HG03159 (cell line): ENCODE data around the gene APOL6.
"Not testable (repeated sequence)": the region's sequence is repeated elsewhere in the genome, so short reads cannot be mapped to it uniquely, and the experiment has no call there.

Experiments
- ATAC-seq: cut with Tn5 transposase; IDR thresholded peaks from one replicate; pipeline ENCODE4 v1.9.1; 2021; ENCODE audit warnings: mild to moderate bottlenecking, moderate library complexity; ENCODE audit not compliant: unreplicated experiment

The APOL6 gene

GRCh38 chr22:35634943-35635540, 13.2 kb upstream of the APOL6 start:
- ATAC-seq: no peak

GRCh38 chr22:35637254-35637653, 11.0 kb upstream of the APOL6 start:
- no peak for ATAC-seq

GRCh38 chr22:35638001-35638400, 10.2 kb upstream of the APOL6 start:
- ATAC-seq: no peak

DNA sequence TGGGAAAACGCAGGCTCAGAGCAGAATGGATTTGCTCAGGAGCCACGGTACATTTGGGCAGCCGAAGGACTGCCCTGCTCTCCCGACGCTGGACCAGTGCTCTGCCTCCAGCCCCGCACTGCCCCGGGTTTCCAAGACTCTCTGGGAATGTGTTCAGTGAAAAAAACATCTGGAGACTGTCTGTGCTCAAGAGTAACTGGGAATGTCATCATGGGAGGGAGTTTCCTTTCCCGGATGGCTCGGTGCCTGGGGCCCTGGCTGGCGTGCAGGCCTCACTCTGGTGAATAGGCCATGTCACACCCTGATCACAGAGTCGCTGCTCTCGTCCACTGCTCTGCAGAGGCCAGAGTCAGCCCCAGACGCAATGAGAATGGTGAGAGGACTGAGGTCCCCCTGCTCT, 9.8 kb upstream of the APOL6 start:
- ATAC-seq: no peak

DNA sequence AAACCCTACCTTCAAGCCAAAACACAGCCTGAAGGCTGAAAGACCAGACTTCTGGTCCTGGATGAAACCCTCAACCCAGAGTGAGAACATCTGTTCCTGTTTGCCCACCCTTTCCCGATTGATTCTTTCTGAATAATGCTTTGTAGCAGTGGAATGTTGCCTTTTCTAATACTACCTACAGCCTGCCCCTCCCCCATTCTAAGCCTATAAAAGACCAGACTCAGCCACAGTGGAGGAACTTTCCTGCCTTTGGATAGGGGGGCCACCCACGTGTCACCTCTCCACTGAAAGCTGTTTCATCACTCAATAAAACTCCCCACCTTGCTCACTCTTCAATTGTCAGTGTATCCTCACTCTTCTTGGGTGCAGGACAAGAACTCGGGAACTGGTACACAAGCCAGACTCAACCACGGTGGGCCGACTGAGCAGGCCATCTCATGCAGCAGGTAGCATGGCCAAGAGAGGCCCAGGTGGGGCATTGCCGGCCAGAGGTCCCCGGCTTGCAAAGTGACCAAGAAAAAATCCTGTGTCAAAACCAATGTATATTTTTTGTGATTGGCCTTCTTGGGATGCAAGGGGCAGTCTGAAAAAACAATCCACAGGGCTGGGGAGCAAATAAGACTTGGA, 6.6 kb upstream of the APOL6 start:
- no peak for ATAC-seq

DNA sequence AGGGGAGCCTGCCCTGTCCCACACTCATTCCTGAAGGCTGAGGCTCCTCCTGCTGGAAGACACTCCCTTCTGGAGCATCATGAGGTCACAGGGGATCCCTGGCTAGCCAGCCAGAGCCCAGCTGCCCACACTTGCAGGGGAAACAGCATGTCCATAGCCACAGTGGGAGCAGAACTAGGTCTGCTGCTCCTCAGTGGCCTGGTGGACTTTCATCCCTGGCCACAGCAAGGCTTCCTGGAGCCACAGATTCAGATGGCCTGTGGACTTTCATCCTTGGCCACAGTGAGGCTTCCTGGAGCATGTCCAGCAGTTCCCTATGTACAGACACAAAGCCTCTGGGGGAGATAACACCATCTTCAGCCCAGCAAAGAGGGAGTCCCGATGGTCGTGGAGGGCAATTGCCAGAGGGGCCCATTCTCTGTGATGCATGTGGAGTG, 5.9 kb upstream of the APOL6 start:
- no peak for ATAC-seq

- no peak for ATAC-seq
Observed at GRCh38 chr22:35643991-35644390, 4.3 kb upstream of the APOL6 start.

DNA sequence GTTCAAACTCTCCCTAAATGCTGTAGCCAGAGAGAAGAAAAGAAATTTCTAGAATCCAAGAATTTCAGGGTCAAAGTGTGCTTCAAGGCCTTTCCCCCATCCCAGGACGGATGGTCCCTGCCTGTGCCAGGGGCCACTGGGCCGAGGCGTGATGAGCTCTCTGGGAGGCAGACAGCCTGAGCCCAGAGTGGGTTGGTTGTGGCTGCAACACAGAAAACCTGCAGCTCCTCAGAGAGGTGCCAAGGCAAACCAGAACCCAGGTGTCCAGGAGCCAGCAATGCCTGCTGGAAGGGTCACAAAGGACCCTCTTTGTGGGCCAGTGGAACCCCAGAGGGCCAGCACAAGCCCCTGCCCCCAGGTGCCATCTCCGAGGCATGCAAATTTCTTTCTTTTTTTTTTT, 2.6 kb upstream of the APOL6 start:
- ATAC-seq: no peak

DNA sequence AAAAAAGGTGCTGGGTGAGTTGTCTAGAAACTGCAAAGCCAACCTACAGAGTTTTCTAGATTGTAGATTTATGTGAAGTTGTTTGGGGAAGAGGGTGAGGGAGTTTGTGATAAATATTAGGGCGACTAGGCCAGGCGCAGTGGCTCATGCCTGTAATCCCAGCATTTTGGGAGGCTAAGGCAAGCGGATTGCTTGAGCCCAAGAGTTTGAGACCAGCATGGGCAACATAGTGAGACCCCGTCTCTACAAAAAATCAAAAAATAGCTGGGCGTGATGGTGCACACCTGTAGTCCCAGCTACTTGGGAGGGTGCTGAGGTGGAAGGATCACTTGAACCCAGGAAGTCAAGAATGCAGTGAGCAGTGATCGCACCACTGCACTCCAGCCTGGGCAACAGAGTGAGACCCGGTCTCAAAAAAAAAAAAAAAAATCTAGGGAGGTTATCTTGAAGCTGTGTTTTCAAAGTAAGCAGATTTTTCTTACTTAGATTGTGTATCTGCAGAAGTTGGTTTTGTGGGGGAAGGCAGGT, 844 bp downstream of the APOL6 start:
- ATAC-seq: no peak

- ATAC-seq: no peak
Observed at GRCh38 chr22:35649636-35650250, 1.5 kb downstream of the APOL6 start.

- no peak for ATAC-seq
Observed at GRCh38 chr22:35651085-35651484, 2.8 kb downstream of the APOL6 start.

DNA sequence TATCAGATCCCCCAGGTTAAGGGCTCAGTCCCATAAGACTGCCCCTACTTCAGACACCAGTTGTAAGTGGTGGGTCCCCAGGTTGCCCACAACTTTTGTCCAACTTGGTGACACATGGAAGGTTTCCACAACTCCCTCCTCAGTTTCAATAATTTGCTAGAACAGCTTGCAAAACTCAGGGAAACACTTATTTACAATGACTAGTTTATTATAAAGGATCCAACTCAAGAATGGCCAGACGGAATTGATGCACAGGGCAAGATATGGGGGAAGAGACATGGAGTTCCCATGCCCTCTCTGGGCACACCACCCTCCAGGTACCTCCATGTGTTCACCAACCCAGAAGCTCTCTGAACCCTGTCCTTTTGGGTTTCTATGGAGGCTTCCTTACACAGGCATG, 5.6 kb downstream of the APOL6 start:
- no peak for ATAC-seq

- ATAC-seq: no peak
Observed at GRCh38 chr22:35656284-35656752, 8.1 kb downstream of the APOL6 start.

- ATAC-seq: no peak
Observed at GRCh38 chr22:35657571-35658312, 9.5 kb downstream of the APOL6 start.

DNA sequence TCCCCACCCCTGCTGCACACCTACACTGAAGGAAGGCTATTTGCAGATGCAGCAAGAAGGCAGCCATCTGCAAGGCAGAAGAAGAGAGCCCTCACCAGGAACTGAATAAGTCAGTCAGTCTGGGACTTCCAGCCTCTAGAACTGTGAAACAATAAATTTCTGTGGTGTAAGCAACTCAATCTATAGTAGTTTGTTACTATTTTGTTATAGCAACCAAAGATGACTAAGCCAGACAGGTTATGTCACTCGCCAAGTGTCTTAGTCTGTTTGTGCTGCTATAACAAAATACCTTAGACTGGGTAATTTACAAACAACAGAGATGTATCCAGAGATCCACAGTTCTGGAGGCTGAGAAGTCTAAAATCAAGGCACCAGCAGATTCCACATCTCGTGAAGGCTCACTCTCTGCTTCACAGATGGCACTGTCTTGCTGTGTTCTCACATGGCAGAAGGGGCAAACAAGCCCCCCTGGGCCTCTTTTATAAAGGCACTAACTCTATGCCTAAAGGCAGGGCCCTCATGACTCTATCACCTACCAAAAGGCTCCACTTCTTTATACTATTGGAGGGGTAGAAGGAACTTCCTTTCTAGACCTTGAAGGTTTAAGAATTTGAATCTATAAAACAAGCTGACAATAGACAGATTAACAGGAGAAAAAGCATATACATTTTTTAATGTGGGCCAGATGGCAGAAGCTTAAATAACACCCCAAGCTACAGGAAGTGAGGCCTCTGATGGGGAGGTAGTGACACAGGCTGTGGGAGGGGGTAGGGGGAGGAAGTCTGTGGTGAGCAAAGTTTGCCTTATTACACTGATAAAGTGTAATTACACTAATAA, 12.3 kb downstream of the APOL6 start:
- no peak for ATAC-seq

- no peak for ATAC-seq
Observed at GRCh38 chr22:35661464-35661863, 13.2 kb downstream of the APOL6 start.

- ATAC-seq: no peak
Observed at GRCh38 chr22:35662914-35663313, 14.7 kb downstream of the APOL6 start.

GRCh38 chr22:35663371-35663770, 15.1 kb downstream of the APOL6 start:
- no peak for ATAC-seq

DNA sequence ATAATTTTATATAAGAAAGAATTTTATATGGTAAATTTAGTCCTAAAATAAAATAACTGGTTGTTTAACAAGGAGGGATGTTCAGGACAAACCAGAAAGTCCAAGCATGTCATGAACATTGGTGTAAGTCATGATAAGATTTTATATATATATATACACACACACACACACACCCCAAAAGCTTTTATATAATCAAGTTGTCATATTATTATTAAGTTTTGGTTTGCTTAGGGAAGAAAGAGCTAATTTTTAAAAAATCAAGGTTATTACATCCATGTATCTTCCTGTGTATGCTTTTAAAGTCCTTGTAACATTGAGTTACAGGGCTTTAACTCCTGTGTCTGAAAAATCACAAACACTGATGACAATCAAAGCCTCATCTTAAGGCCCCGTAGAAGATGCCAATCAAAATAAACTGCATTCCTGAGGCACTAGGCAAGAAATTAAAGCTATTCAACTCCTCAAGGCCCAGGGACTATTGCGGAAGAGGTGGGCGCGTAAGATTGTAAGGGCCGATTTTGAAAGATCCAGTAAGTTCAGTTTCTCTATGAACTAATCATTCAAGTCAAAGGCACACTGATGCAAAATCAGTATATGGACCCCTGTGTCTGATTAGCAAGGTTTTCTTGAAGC, 16.8 kb downstream of the APOL6 start:
- ATAC-seq: no peak

GRCh38 chr22:35666699-35667098, 18.5 kb downstream of the APOL6 start:
- ATAC-seq: not testable (repeated sequence)
